GM21423 (cell line): ENCODE data around the gene ATRAID.

Source experiments
- ATAC-seq: cut with Tn5 transposase; IDR thresholded peaks from one replicate; pipeline ENCODE4 v1.9.1; 2021; ENCODE audit warnings: mild to moderate bottlenecking, moderate library complexity; ENCODE audit not compliant: unreplicated experiment

ATRAID gene

GRCh38 chr2:27217173-27218121 is 5.6 kb downstream of the ATRAID start, which contains the start of gene CAD:
TSS of gene CAD (plus strand) at chr2:27217369. CDS start at chr2:27217552, 183 bp downstream.
- ATAC-seq: peak; percentile 84

- no peak for ATAC-seq
These were observed 6.8 kb downstream of the ATRAID start for GRCh38 chr2:27218614-27219013.

GRCh38 chr2:27219091-27219490 is 7.2 kb downstream of the ATRAID start:
- no peak for ATAC-seq

- ATAC-seq: no peak
These were observed 8.2 kb downstream of the ATRAID start for GRCh38 chr2:27220091-27220490.

- ATAC-seq: no peak
These were observed 9.3 kb downstream of the ATRAID start for GRCh38 chr2:27221166-27221565.

- ATAC-seq: no peak
These were observed 10.6 kb downstream of the ATRAID start for GRCh38 chr2:27222407-27222806.

DNA sequence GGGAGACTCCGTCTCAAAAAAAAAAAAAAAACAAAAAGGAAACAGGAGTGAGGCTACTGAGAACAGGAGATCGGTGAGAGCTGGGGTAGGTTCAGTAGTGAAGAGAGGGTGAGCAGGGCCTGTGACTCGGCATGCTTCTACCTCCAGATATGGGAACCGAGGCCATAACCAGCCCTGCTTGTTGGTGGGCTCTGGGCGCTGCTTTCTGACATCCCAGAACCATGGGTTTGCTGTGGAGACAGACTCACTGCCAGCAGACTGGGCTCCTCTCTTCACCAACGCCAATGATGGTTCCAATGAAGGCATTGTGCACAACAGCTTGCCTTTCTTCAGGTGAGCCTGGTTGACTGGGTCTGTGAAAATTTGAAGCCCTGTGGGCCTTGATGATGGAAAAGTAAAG is 11.6 kb downstream of the ATRAID start:
- ATAC-seq: no peak

- no peak for ATAC-seq
These were observed 13.7 kb downstream of the ATRAID start for GRCh38 chr2:27225526-27225925.

DNA sequence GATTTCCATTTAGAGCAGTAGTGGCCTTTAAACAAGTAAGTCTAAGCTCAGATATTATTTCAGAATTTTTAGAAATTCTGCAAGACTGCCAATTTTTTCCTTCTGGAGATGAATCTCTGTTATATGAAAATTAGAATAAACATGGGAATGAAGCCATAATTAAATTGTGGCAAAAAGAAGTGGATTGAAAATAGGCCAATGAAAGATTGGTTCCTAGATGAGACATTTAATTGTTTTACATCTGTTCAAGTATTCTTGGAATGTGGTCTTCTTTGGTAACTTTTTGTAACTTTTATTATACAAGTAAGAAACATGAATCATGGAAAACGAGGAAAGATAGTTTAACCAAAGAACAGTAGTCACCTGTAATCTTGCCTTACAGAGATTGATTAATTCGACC is 15.7 kb downstream of the ATRAID start:
- no peak for ATAC-seq

GRCh38 chr2:27231921-27232320 is 20.1 kb downstream of the ATRAID start:
- no peak for ATAC-seq

DNA sequence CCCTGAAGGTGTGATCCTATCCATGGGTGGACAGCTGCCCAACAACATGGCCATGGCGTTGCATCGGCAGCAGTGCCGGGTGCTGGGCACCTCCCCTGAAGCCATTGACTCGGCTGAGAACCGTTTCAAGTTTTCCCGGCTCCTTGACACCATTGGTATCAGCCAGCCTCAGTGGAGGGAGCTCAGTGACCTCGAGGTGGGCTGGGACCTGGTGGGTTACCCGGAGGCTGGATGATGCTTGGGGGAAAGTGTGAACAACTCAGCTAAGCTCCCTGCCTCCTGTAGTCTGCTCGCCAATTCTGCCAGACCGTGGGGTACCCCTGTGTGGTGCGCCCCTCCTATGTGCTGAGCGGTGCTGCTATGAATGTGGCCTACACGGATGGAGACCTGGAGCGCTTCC is 21.5 kb downstream of the ATRAID start:
- ATAC-seq: no peak

- ATAC-seq: no peak
These were observed 24.3 kb downstream of the ATRAID start for GRCh38 chr2:27236136-27236535.

DNA sequence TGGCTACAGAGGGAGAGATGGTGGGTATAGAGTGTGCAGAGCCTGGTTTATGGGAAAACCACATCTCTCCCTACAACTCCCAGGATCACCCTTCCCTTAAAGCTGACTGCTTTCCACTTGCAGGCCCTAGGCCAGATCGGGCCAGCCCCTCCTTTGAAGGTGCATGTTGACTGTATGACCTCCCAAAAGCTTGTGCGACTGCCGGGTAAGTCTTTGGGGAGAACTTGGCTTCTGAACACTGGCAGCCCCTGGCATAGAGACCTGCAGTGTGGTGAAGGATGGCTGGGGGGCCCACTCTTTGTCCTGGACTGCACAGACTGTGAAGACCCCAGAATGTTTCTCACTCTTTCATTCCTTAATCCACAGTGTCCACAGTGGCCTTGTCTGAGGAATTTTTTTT is 24.8 kb downstream of the ATRAID start:
- no peak for ATAC-seq

- ATAC-seq: no peak
These were observed 25.6 kb downstream of the ATRAID start for GRCh38 chr2:27237341-27237945.

DNA sequence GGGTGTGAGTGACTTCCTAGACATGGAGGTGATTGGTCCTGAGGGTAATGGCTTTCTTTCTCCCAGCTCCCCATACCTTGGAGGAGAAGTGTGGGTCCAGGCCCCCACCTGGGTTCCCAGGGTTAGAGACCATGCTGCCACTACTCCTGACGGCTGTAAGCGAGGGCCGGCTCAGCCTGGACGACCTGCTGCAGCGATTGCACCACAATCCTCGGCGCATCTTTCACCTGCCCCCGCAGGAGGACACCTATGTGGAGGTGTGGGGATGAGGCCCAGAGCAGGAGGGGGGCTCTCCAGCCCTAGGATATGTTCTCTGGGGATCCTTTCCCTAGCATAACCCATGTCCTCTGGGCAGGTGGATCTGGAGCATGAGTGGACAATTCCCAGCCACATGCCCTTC is 27.1 kb downstream of the ATRAID start:
- ATAC-seq: no peak

GRCh38 chr2:27240406-27240805 is 28.6 kb downstream of the ATRAID start:
- ATAC-seq: no peak

GRCh38 chr2:27241761-27242613 is 30.1 kb downstream of the ATRAID start:
- ATAC-seq: no peak

DNA sequence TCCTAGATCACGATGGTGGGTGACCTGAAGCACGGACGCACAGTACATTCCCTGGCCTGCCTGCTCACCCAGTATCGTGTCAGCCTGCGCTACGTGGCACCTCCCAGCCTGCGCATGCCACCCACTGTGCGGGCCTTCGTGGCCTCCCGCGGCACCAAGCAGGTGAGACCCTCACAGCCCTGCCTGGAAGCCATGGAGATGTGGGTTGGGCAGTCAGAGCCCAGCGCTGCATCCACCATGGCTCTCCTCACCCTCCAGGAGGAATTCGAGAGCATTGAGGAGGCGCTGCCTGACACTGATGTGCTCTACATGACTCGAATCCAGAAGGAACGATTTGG is 30.7 kb downstream of the ATRAID start:
- no peak for ATAC-seq

- ATAC-seq: no peak
These were observed 31.7 kb downstream of the ATRAID start for GRCh38 chr2:27243391-27244130.

GRCh38 chr2:27245116-27245515 is 33.3 kb downstream of the ATRAID start:
- no peak for ATAC-seq

DNA sequence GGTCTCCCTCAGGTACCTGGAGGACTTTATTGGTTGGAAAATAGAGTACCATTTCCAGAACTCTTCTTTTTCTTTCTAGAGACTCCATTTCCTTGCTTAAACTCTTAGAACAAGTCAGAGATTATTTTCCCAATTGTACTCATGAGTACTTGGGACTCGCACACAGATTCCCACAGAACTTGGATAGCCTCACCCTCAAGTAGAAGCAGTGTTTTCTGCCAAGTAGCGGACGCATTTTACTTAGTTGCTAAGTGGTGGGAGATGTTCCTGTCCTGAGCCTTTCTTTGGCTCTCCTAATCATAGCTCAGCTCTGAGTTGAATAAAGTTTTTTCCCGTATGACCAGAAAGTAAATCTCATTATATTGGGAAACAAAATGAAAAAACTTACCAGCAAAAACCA is 33.8 kb downstream of the ATRAID start:
- ATAC-seq: no peak
